ENCODE results near the gene MYNN.

MYNN gene

DNA sequence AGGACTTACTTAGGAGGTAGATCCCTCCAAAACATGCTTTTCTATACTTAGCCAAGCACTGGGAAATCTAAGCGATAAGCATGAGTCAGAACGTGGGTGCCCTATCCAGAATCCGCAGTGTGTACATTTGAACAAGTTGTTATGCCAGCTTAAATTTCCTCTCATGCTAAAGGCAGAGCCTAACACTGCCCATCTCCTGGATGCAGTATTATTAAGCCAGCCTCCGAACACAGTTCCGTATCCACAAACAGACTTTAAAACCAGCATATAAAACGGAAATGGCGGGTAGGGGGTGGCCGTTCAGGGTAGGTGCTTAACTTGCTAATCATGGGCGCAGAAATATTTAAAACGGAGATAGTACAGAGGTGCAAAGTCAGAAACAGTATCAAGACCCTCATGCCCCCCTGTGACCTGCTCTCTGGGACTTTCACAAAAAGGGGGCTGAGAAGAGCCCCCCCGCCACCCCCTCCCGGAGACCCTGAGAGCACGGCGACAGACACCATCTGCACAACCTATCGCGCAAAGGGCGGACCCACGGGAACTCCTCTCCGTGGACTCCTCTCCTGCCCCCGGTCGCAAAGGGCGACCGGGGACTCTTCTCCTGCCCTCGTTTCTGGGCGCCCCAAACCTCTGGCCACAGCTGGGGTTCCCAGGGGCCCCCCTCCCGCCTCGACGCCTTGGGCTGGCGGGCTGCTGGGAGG is 38.6 kb downstream of the MYNN start:
- H3K9ac ChIP-seq (ENCODE audit: low read length), result peak overlapping the region; percentile 49
- peaks cover 4% of the 10 kb centered on the region; the same call in 1 of the 2 replicates for H3K27me3 ChIP-seq (ENCODE audit: control insufficient read depth, insufficient read depth, low read length)
- peaks cover 8% of the 10 kb centered on the region for H3K9me3 ChIP-seq (ENCODE audit: control insufficient read depth, insufficient read depth, low read depth, low read length)
- H3K4me3 ChIP-seq (ENCODE audit: low read depth, low read length), result peak overlapping the region; percentile 71
- peaks cover 5% of the 10 kb centered on the region for H3K4me1 ChIP-seq (ENCODE audit: control insufficient read depth, insufficient read depth, low read length)
- H3K36me3 ChIP-seq (ENCODE audit: control insufficient read depth, insufficient read depth, low read length), result peaks cover 4% of the 10 kb centered on the region; the same call in 1 of the 2 replicates
- peak overlapping the region; percentile 21; the same call in 1 of the 2 replicates for H3K27ac ChIP-seq (ENCODE audit: low read depth, low read length)

DNA sequence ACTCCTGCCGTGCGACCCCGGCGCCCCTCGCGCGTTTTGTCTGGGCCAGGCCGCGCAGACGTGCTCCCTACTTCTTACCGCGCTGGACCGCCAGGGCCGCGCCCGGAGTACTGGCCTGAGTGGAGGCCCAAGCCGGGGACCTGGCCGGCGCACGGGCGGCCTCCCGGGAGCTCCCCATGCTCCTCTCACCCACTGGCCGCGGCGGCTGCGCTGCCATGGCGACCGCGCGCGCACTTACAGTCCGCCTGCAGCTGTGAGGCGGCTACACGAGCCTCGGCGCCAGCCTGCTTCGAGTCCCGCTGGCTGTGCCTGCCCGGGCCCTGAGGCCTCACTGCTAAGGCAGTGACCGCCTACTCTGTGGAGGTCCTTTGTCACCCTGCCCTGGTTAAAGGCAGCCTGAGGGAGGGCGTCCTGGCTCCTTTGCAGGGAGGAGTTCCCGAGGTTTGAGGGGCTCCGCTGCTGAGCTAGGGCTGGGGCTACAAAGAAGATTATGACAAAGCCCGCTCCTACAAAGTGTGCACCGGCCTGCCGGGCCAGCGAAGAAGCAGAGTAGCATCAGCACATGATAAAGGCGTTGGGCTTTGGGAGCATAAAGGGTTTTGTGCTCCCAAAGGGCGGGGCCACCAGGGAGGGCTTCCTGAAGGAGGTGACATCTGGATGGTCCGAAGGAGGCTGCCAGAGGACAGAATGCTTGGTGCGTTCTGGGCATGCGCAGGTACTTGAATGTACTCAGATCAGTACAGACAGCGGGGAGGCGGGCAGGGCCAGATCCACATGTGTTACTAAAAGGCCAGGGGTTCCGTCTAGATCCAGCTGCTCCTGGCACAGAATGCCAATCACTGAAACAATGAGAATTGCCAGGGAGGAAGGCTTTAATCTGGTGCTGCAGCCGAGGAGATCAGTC is 39.4 kb downstream of the MYNN start, which contains the start of the genes LRRC34 and LRRIQ4:
LRRC34 (minus strand) TSS at position 573 of the 904 bp plus-strand sequence; CDS start at position 217, 356 bp downstream.
LRRIQ4 (plus strand) TSS at position 539 of the 904 bp plus-strand sequence. CDS start 9,052 bp downstream, outside the sequence.
- Histone ChIP-seq H3K36me3 (ENCODE audit: control insufficient read depth, insufficient read depth, low read length) (no peaks in the 10 kb centered on the region), H3K27me3 (ENCODE audit: control insufficient read depth, insufficient read depth, low read length) (peaks cover 4% of the 10 kb centered on the region; the same call in 1 of the 2 replicates), H3K27ac (ENCODE audit: low read depth, low read length) (peak within 1 kb of the TSS; percentile 21; the same call in 1 of the 2 replicates), H3K4me3 (ENCODE audit: low read depth, low read length) (peak within 1 kb of the TSS; percentile 71), H3K9ac (ENCODE audit: low read length) (peak within 1 kb of the TSS; percentile 49), H3K4me1 (ENCODE audit: control insufficient read depth, insufficient read depth, low read length) (peaks cover 5% of the 10 kb centered on the region), H3K9me3 (ENCODE audit: control insufficient read depth, insufficient read depth, low read depth, low read length) (peaks cover 8% of the 10 kb centered on the region)

DNA sequence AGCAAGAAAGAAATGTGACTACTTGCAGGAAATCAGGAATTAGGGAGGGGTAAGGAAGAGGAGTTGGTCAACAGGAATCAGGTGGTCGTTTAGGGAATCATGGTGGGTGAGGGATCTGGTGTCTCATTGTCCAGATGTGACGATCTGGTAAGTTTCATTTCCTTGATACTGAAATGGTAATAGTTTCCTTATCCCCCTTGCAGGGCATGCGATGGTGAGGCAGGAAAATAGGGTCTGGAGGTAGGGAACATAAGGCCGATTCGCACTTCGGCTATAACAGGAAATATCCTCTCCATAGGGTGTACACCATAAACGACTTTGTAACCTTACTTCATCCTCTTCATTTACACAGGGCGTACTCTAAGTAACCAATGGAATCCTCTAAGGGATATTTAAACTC is 40.1 kb downstream of the MYNN start:
- Histone ChIP-seq H3K36me3 (ENCODE audit: control insufficient read depth, insufficient read depth, low read length) (no peaks in the 10 kb centered on the region), H3K4me1 (ENCODE audit: control insufficient read depth, insufficient read depth, low read length) (peaks cover 5% of the 10 kb centered on the region), H3K27ac (ENCODE audit: low read depth, low read length) (no peak overlapping the region), H3K4me3 (ENCODE audit: low read depth, low read length) (peak overlapping the region; percentile 71), H3K9ac (ENCODE audit: low read length) (peak overlapping the region; percentile 10), H3K9me3 (ENCODE audit: control insufficient read depth, insufficient read depth, low read depth, low read length) (peaks cover 8% of the 10 kb centered on the region), H3K27me3 (ENCODE audit: control insufficient read depth, insufficient read depth, low read length) (peaks cover 4% of the 10 kb centered on the region; the same call in 1 of the 2 replicates)

DNA sequence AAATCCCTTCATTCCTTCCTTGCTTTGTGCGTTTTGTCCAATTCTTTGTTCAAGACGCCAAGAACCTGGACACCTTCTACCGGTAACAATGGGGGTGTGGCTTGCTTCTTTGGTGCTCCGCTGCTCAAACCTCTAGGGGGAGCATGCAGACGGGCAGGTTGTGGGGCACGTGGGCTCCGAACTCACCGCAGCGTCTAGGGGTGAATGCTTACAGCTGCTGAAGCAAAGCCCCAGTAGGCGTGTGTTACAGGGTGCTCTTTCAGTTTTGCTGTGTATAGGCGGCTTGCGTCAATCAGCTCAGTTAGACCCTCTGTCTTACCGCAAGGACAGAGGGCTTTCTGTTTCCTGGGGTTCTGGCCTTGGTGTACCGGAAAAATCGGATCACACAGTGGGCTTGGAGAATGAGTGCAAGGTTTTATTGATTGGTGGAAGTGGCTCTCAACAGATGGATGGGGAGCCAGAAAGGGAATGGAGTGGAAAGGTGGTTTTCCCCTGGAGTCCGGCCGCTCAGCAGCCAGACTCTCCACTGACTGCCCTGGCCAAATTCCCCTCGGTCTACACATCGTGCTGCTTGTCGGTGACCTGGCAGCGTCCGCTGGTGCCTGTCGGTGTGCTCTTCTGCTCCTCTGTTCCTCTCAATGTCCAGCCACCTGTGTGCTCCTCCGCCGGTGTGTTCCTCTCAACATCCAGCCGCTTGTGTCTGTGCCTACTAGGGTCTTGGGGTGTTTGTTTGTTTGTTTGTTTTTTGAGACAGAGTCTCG is 40.7 kb downstream of the MYNN start:
- peaks cover 8% of the 10 kb centered on the region for H3K9me3 ChIP-seq (ENCODE audit: control insufficient read depth, insufficient read depth, low read depth, low read length)
- H3K9ac ChIP-seq (ENCODE audit: low read length), result peak overlapping the region; percentile 46
- peak overlapping the region; percentile 71; the same call in 1 of the 2 replicates for H3K4me3 ChIP-seq (ENCODE audit: low read depth, low read length)
- no peaks in the 10 kb centered on the region for H3K36me3 ChIP-seq (ENCODE audit: control insufficient read depth, insufficient read depth, low read length)
- H3K27me3 ChIP-seq (ENCODE audit: control insufficient read depth, insufficient read depth, low read length), result peaks cover 4% of the 10 kb centered on the region; the same call in 1 of the 2 replicates
- peaks cover 5% of the 10 kb centered on the region for H3K4me1 ChIP-seq (ENCODE audit: control insufficient read depth, insufficient read depth, low read length)
- no peak overlapping the region for H3K27ac ChIP-seq (ENCODE audit: low read depth, low read length)

DNA sequence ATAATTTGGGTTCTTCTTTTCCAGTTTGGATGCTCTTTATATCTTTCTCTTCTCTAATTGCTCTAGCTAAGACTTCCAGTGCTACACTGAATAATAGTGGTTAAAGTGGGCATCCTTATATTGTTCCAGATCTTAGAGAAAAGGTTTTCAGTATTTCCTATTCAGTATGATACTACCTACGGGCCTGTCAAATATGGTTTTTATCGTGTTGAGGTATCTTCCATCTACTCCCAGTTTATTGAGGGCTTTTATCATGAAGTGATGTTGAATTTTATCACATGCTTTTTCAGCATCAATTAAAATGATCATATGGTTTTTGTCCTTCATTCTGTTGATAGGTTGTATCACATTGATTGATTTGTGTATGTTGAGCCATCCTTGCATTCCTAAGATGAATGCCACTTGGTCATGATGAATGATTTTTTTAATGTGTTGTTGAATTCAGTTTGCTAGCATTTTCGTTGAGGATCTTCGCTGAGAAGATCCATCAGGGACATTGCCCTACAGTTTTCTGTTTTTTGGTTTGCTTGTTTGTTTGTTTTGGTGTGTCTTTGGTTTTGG is 42.5 kb downstream of the MYNN start:
- H3K9me3 ChIP-seq (ENCODE audit: control insufficient read depth, insufficient read depth, low read depth, low read length), result peaks cover 8% of the 10 kb centered on the region
- no peak overlapping the region for H3K4me3 ChIP-seq (ENCODE audit: low read depth, low read length)
- H3K27ac ChIP-seq (ENCODE audit: low read depth, low read length), result no peak overlapping the region
- H3K36me3 ChIP-seq (ENCODE audit: control insufficient read depth, insufficient read depth, low read length), result no peaks in the 10 kb centered on the region
- peaks cover 4% of the 10 kb centered on the region; the same call in 1 of the 2 replicates for H3K27me3 ChIP-seq (ENCODE audit: control insufficient read depth, insufficient read depth, low read length)
- no peak overlapping the region for H3K9ac ChIP-seq (ENCODE audit: low read length)
- H3K4me1 ChIP-seq (ENCODE audit: control insufficient read depth, insufficient read depth, low read length), result peaks cover 5% of the 10 kb centered on the region

DNA sequence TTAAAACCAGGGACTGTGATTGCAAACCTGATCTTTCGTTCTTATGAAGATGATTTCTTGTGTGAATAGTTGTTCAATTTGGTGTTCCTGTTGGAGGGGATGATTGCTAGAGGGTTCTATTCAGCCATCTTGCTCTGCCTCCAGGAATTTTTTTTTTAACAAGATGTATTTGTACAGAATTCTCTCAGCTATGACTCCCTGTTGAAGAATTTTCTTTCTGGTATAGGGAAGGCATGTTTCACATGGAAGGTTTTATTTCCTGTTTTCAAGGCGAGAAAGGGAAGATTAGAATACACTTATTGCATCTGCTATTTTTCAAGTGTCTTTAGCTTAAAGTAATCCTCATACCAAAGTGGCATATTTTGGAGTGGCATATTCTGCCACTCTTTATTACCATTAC is 45.1 kb downstream of the MYNN start:
- Histone ChIP-seq H3K27ac (ENCODE audit: low read depth, low read length) (no peak overlapping the region), H3K36me3 (ENCODE audit: control insufficient read depth, insufficient read depth, low read length) (no peaks in the 10 kb centered on the region), H3K4me3 (ENCODE audit: low read depth, low read length) (no peak overlapping the region), H3K4me1 (ENCODE audit: control insufficient read depth, insufficient read depth, low read length) (peaks cover 1% of the 10 kb centered on the region), H3K9me3 (ENCODE audit: control insufficient read depth, insufficient read depth, low read depth, low read length) (peaks cover 8% of the 10 kb centered on the region), H3K27me3 (ENCODE audit: control insufficient read depth, insufficient read depth, low read length) (peaks cover 4% of the 10 kb centered on the region; the same call in 1 of the 2 replicates), H3K9ac (ENCODE audit: low read length) (no peak overlapping the region)

DNA sequence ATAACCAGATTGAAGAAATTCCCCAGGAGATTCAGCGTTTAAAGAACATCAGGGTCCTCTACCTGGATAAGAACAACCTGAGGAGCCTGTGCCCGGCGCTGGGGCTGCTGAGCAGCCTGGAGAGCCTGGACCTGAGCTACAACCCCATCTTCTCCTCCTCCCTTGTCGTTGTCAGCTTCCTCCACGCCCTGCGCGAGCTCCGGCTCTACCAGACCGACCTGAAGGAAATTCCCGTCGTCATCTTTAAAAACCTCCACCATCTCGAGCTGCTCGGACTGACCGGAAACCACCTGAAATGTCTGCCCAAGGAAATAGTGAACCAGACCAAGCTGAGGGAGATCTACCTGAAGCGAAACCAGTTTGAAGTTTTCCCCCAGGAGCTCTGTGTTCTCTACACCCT is 48.9 kb downstream of the MYNN start:
- no peak overlapping the region for H3K4me3 ChIP-seq (ENCODE audit: low read depth, low read length)
- no peaks in the 10 kb centered on the region for H3K36me3 ChIP-seq (ENCODE audit: control insufficient read depth, insufficient read depth, low read length)
- no peak overlapping the region for H3K9ac ChIP-seq (ENCODE audit: low read length)
- no peaks in the 10 kb centered on the region for H3K9me3 ChIP-seq (ENCODE audit: control insufficient read depth, insufficient read depth, low read depth, low read length)
- H3K27me3 ChIP-seq (ENCODE audit: control insufficient read depth, insufficient read depth, low read length), result no peaks in the 10 kb centered on the region
- no peaks in the 10 kb centered on the region for H3K4me1 ChIP-seq (ENCODE audit: control insufficient read depth, insufficient read depth, low read length)
- H3K27ac ChIP-seq (ENCODE audit: low read depth, low read length), result no peak overlapping the region

DNA sequence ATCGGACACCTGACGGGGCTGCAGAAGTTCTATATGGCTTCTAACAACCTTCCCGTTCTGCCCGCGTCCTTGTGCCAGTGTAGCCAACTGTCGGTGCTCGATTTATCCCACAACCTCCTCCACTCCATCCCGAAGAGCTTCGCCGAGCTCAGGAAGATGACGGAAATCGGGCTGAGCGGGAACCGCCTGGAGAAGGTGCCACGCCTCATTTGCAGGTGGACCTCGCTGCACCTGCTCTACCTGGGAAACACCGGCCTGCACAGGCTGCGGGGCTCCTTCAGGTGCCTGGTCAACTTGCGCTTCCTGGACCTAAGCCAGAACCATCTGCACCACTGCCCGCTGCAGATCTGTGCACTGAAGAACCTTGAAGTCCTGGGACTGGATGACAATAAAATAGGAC is 49.3 kb downstream of the MYNN start:
- Histone ChIP-seq H3K27ac (ENCODE audit: low read depth, low read length) (no peak overlapping the region), H3K4me1 (ENCODE audit: control insufficient read depth, insufficient read depth, low read length) (no peaks in the 10 kb centered on the region), H3K36me3 (ENCODE audit: control insufficient read depth, insufficient read depth, low read length) (no peaks in the 10 kb centered on the region), H3K9ac (ENCODE audit: low read length) (no peak overlapping the region), H3K4me3 (ENCODE audit: low read depth, low read length) (no peak overlapping the region), H3K27me3 (ENCODE audit: control insufficient read depth, insufficient read depth, low read length) (no peaks in the 10 kb centered on the region), H3K9me3 (ENCODE audit: control insufficient read depth, insufficient read depth, low read depth, low read length) (no peaks in the 10 kb centered on the region)

DNA sequence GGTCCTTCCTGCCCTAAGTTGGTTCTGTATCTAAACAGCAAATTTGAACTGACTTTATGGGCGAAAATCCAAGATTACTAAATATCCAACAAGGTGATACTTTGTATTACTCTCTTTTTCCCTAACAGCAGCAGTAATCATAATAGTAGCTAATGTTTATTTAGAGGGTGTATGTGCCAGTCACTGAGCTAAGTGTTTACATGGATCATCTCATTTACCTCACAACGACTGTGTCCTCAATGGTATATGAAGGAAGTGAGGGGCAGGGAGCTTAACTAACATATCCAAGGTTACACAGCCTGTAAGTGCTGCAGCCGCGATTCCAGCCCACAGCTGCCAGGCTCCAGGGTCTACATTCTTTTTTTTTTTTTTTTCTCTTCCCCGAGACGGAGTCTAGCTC is 49.8 kb downstream of the MYNN start:
- Histone ChIP-seq H3K27me3 (ENCODE audit: control insufficient read depth, insufficient read depth, low read length) (no peaks in the 10 kb centered on the region), H3K4me1 (ENCODE audit: control insufficient read depth, insufficient read depth, low read length) (no peaks in the 10 kb centered on the region), H3K27ac (ENCODE audit: low read depth, low read length) (no peak overlapping the region), H3K9me3 (ENCODE audit: control insufficient read depth, insufficient read depth, low read depth, low read length) (no peaks in the 10 kb centered on the region), H3K36me3 (ENCODE audit: control insufficient read depth, insufficient read depth, low read length) (no peaks in the 10 kb centered on the region), H3K4me3 (ENCODE audit: low read depth, low read length) (no peak overlapping the region), H3K9ac (ENCODE audit: low read length) (no peak overlapping the region)

DNA sequence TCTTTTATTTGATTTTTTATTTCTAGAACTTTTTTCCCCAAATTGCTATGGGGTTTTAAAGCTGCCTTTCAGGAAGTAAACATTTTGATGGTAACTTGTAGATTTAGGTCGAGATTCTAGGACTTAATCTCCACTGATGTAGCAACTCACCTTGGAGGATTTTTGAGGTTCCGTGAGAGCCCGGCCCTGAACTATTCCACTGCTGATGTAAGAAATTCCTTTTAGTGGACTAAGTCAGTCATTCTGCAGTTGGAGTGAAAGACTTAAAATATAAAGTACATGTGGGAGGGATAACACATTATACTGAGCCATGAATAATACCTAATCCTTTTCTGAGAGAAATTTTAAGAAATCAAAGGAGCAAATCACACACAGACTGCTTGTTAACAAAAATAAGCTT is 52.1 kb downstream of the MYNN start:
- Histone ChIP-seq H3K27ac (ENCODE audit: low read depth, low read length) (no peak overlapping the region), H3K36me3 (ENCODE audit: control insufficient read depth, insufficient read depth, low read length) (no peaks in the 10 kb centered on the region), H3K4me1 (ENCODE audit: control insufficient read depth, insufficient read depth, low read length) (no peaks in the 10 kb centered on the region), H3K27me3 (ENCODE audit: control insufficient read depth, insufficient read depth, low read length) (no peaks in the 10 kb centered on the region), H3K9ac (ENCODE audit: low read length) (no peak overlapping the region), H3K9me3 (ENCODE audit: control insufficient read depth, insufficient read depth, low read depth, low read length) (no peaks in the 10 kb centered on the region), H3K4me3 (ENCODE audit: low read depth, low read length) (no peak overlapping the region)

All from HUES6 (cell line).